GM12891 (cell line): ENCODE data around the gene JPH3.

Source experiments
- DNase-seq: peaks from one replicate; pipeline ENCODE4 v3.0.0; 2011; ENCODE audit warnings: low spot score; ENCODE audit not compliant: insufficient read length
- FAIRE-seq: peaks from 2 replicates; lab custom pipeline; 2011; peaks lifted over from hg19 to GRCh38; lab: Jason Lieb, UNC
- PAX5 ChIP-seq: IDR thresholded peaks from 2 replicates; pipeline ENCODE4 v1.6.1; 2011; ENCODE audit warnings: low read length, moderate library complexity, mild to moderate bottlenecking; ENCODE audit not compliant: insufficient read depth, severe bottlenecking
- POLR2A ChIP-seq: IDR thresholded peaks from 2 replicates; pipeline ENCODE4 v1.6.1; 2011; ENCODE audit warnings: low read depth, low read length, control low read depth
- POLR2AphosphoS5 ChIP-seq: IDR thresholded peaks from 2 replicates; pipeline ENCODE4 v1.6.1; 2011; ENCODE audit warnings: low read depth, low read length, control low read depth
- POU2F2 ChIP-seq: IDR thresholded peaks from 2 replicates; pipeline ENCODE4 v1.6.1; 2011; ENCODE audit warnings: low read depth, mild to moderate bottlenecking, control low read depth, low read length, moderate library complexity
- SPI1 ChIP-seq: IDR thresholded peaks from 2 replicates; pipeline ENCODE4 v1.6.1; 2011; ENCODE audit warnings: low read depth, low read length, control low read depth
- TAF1 ChIP-seq: IDR thresholded peaks from 2 replicates; pipeline ENCODE4 v1.6.1; 2011; ENCODE audit warnings: low read depth, low read length, control low read depth

The JPH3 gene

DNA sequence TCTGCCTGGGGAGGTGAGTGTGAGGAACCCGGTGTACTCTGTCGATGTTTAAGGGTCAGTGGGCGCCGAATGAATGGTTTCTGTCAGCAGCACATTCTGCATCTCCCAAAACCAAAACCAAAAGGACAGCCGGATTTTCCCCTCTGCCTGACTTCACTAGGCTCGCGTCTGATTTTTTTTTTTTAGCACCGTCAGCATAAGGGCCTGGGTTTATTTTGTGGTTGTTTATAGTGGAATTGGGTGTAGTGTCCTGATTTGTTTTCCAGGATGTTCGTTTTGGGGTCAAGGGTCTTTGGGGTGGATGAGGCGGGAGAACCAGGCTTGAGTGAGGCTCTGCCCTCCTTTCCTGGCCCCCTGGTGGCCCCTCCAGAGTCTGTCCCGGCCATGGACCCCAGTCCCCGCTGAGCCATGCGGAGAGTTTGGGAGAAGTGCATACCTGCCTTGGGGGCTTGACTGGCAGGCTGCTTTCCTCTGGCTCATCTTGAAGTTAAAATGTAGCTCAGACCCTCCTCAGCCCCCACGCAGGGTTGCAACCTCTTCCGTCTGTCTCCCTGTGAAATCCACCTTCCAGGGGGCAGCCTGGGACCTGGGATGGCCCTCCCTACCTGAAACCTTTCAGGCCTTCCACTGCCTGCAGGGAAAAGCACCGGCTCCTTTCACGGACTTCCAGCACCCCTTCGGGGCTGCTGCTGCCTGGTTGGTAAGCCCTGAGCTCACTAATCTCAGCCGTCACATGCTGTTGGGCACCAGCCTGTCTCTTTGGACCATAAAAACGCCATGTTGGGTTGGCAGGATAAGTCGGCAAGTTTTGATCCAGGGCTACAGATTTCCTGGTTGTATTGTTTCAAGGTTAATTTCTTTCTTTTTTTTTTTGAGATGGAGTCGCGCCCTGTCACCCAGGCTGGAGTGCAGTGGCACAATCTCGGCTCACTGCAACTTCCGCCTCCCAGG, 60.2 kb downstream of the JPH3 start:
- FAIRE-seq (no peak), DNase-seq (no peak)
- TF ChIP-seq TAF1, result no peak
- no peak for TF ChIP-seq PAX5
- TF ChIP-seq POLR2AphosphoS5, result no peak
- TF ChIP-seq POLR2A, result no peak
- no peak for TF ChIP-seq POU2F2

DNA sequence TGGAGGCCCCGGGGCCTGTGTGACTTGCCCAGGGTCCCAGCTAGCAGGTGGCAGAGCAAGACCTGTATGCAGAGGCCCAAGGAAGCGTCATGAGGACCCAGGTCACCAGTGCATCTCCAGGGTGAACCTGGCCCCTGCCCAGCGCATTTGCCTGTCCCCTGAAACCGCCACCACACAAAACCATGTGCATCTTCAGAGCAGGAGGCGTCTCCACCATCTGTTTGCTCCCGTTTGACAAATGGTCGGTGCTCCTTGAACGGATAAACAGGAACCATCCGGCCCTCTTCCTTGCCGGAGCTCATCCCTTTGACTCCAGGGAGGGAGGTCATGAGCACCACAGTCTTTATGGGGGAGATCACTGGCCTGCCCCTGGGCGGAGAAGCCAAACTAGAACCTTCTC, 62.5 kb downstream of the JPH3 start:
- TF ChIP-seq POLR2AphosphoS5, result no peak
- TF ChIP-seq POU2F2, result no peak
- no peak for TF ChIP-seq SPI1
- TF ChIP-seq TAF1, result no peak
- no peak for TF ChIP-seq PAX5
- TF ChIP-seq POLR2A, result no peak
- FAIRE-seq (no peak), DNase-seq (no peak)

DNA sequence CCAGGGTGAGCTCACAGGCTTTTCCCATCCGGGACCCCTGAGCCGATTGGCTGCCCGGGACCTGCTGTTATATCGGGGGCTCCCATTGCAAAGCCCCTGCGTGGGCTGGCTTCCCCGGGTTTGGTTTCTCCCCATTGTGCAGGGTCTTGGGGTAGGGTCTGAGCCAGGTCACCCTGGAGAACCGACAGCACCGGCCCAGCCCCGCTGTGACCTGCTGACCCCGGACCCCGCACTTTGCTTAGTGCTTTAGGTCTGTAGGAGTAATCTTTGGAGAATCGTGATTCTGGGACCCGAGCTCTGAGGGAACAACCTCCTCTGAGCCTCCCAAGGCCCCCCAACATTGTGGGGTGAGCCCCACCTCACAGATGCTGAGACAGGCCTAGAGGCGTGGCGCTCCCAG, 62.9 kb downstream of the JPH3 start:
- TF ChIP-seq POLR2AphosphoS5, result no peak
- no peak for TF ChIP-seq TAF1
- no peak for TF ChIP-seq SPI1
- TF ChIP-seq POLR2A, result no peak
- no peak for TF ChIP-seq PAX5
- no peak for TF ChIP-seq POU2F2
- DNase-seq (no peak), FAIRE-seq (no peak)

DNA sequence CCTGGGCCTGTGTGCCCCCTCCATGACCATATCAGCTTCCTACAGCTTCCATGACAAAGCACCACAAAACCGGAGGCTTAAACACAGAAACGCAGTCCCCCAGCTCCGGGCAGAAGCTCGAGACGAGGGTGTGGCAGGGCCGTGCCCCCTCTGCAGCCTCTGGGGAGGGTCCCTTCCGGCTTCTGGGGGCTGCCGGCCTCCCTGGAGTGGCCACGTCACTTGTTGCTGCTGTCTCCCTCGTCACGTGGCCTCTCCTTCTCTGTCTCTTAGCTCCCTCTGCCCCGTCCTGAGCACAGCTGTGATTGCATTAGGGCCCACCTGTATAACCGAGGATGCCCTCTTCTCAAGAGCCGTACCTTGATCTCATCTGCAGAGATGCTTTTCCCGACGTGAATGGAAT, 64.6 kb downstream of the JPH3 start:
- DNase-seq (no peak), FAIRE-seq (no peak)
- TF ChIP-seq PAX5, result no peak
- TF ChIP-seq TAF1, result no peak
- no peak for TF ChIP-seq POLR2AphosphoS5
- no peak for TF ChIP-seq POU2F2
- TF ChIP-seq SPI1, result no peak
- TF ChIP-seq POLR2A, result no peak

DNA sequence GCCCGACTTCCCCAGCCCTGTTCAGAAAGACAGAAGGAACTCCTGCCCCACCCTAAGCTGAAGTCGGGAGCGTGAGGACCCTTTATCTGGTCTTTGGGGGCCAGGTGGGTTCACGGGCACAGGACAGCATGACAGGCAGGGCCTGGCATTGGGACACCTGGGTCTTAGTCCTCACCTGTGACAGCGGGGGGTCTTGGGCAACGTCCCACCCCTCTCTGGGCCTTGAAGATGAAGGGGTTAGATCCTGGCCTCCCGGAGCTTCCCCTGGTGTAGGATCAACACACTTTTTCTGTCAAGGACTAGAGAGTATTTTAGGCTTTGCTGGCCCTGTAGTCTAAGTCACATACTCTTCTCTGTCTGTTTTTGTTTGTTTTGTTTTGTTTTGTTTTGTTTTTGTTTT, 65.1 kb downstream of the JPH3 start:
- TF ChIP-seq POU2F2 (no peak), POLR2AphosphoS5 (no peak), SPI1 (no peak), POLR2A (no peak), PAX5 (no peak), TAF1 (no peak)
- no peak for FAIRE-seq
- no peak for DNase-seq

DNA sequence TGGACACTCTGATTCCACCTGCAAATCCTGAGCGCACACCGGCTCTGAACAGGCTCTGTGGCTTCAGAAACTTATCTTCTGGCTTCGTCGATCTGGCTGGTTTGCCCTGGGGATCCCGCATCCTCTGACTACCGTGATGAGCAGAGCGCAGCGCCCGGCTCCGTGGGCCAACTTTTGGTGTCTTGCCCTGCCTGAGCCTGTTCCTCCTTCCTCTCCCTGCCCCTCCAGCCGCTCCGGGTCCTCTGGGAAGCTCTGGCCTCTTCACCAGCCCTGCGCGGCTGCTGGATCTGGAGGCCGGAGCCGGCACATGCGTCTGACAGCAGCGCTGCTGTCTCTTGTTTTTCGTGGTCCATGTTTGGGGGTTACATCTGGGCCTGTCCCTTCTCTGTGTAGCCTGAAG, 65.6 kb downstream of the JPH3 start:
- no peak for FAIRE-seq
- TF ChIP-seq TAF1 (no peak), POLR2AphosphoS5 (no peak), POU2F2 (no peak), POLR2A (no peak), PAX5 (no peak), SPI1 (no peak)
- DNase-seq, result no peak

DNA sequence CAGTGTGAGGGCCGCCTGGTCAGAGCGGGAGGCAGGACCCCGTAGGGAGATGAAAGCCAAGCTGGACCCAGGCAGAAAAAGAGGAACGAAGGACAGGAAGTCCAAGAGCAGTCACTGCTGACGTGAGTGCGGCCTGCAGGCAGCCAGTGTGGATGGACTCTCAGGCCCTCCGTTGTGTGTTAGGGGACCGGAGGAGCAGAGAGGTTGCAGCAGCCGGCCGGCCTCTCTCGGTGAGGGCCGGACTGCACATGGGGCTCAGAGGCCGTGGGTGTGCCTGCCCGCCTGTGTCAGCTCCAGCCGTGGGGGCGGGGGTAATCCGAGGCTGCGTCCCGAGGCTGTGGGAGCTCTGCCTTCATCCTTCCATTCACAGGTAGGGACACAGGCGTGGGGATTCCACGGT, 67.4 kb downstream of the JPH3 start:
- TF ChIP-seq PAX5 (no peak), SPI1 (no peak), TAF1 (no peak), POLR2A (no peak), POLR2AphosphoS5 (no peak), POU2F2 (no peak)
- FAIRE-seq, result no peak
- DNase-seq, result no peak

DNA sequence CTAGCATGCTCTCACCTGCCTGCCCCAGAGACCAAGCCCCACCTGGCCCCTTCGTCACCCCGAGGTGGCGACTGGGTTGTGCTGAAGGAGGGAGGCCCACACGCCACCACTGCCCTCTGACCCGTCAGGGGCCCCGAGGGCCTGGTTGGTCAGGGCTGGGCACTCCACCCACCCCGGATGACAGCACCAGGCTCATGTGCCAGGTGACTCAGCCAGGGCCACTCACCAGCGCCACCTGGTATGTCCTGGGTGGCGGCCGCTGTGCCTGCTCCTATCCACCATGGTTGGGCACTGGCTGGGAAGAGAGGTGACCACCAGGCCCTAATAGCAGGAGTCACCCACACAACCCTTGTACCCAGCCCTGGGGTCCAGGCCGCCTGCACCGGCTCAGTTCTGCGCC, 68.9 kb downstream of the JPH3 start:
- TF ChIP-seq SPI1 (no peak), POLR2A (no peak), POU2F2 (no peak), TAF1 (no peak), PAX5 (no peak), POLR2AphosphoS5 (no peak)
- FAIRE-seq (no peak), DNase-seq (no peak)

DNA sequence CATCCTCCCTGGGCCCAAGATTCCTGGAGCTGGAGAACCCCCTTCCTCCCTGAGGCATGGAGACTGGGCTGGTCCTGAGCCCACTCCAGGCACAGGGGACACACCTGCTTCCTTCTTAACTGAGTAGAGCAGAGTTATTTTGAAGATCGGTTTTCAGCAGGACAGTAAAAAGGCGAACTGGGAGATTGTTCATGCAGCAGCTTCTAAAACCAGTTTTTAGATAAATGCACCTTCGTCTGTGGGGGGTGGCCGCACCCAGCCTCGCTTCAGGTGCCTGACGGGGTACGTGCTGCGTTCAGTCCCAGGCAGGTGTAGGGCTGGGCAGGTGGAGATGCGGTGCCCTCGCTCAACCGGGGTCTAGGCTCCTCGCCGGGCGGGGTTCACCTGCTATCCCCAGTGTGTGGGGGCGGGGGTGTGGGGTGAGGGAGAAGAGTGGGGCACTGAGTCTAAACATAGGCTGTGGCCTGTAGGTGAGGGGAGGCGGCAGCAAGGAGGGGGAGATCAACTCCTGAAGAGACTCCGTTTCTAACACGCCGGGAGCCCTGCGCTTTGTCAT, 69.5 kb downstream of the JPH3 start:
- FAIRE-seq, result no peak
- no peak for DNase-seq

DNA sequence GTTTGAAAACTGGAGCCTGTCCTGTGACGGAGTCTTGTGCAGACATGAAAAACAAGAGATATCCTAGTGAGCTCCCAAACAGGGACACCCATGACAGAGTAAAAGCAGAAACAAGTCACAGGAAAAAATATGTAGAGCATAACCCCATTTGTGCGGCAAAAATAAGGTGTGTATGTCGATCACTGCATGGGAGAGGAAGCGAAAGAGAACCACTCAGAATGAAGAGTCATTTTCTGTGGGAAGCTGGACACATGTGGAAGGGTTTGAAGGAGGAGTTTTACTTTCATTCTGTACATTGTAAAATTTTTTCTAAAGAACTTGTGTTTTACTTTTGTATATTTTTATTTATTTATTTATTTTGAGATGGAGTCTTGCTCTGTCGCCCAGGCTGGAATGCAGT, 72.1 kb downstream of the JPH3 start:
- TF ChIP-seq POLR2A (no peak), POLR2AphosphoS5 (no peak), SPI1 (peak; percentile 66), TAF1 (no peak), POU2F2 (no peak), PAX5 (no peak)
- FAIRE-seq, result no peak
- DNase-seq, result no peak

More for the DNA sequence above, 69.5 kb downstream of the JPH3 start:
- no peak for TF ChIP-seq TAF1
- TF ChIP-seq SPI1, result no peak
- TF ChIP-seq POLR2A, result no peak
- TF ChIP-seq POLR2AphosphoS5, result no peak
